Right lobe of liver (tissue), 6 donors: ENCODE measurements around the gene TXLNG. TPM values are rescaled to one million over a fixed set of nuclear protein-coding genes. Genes with fewer than 3 reads are reported as not detected.
"Not testable (repeated sequence)": the region's sequence is repeated elsewhere in the genome, so short reads cannot be mapped to it uniquely, and the experiment has no call there.

Source experiments
- ATAC-seq, 4 donors: fragments of 200-7000 bp; cut with Tn5 transposase; one replicate each; pipeline ENCODE4 v1.9.1; 2020; ENCODE audit warnings: mild to moderate bottlenecking in 4 of 4, moderate library complexity in 4 of 4
- DNase-seq, 3 donors: peaks; one replicate each; pipeline ENCODE4 v3.0.0-alpha.2; 2020
- H3K27ac ChIP-seq, 3 donors: fragments of 200-600 bp; one replicate each; pipeline ENCODE4 v1.8.0; 2022
- H3K27me3 ChIP-seq, 2 donors: fragments of 200-600 bp; one replicate each; pipeline ENCODE4 v1.8.0; 2022
- H3K36me3 ChIP-seq, 4 donors: fragments of 200-600 bp; sonication (generic) in 1 of 4; one replicate each; pipeline versions ENCODE4 v1.5.1 to v1.8.0; 2017 to 2022; ENCODE audit warnings: control low read depth in 1 of 4
- H3K4me1 ChIP-seq, 4 donors: fragments of 200-600 bp; sonication (generic) in 1 of 4; one replicate each; pipeline versions ENCODE4 v1.5.1 to v1.8.0; 2017 to 2022; ENCODE audit warnings: control low read depth in 1 of 4
- H3K4me3 ChIP-seq, 3 donors: fragments of 200-600 bp; one replicate each; pipeline ENCODE4 v1.8.0; 2022
- H3K9me3 ChIP-seq, 4 donors: fragments of 200-600 bp; sonication (generic) in 1 of 4; one replicate each; pipeline versions ENCODE4 v1.5.1 to v1.8.0; 2017 to 2022; ENCODE audit warnings: control low read depth in 1 of 4
- POLR2A ChIP-seq: fragments of 450-650 bp; IDR thresholded peaks from one replicate; pipeline ENCODE4 v1.6.1; 2017; ENCODE audit warnings: antibody characterized with exemption, mild to moderate bottlenecking
- WGBS: methylation state at CpG from one replicate; pipeline ENCODE4 v1.1.6; 2018; ENCODE audit warnings: low coverage, low lambda C conversion rate; ENCODE audit not compliant: insufficient coverage; ENCODE audit errors: missing lambda C conversion rate; 5-methylcytosine and 5-hydroxymethylcytosine counted together
- intact Hi-C, 2 donors: fragments of 100-400 bp; cut with DNase I; formaldehyde crosslinking; loops; one replicate each; pipeline versions ENCODE4 v1.11.2 to v1.14.1; 2022
- total RNA-seq, 6 experiments: library from RNA; depleted of rRNA in 2 of 6; stranded (reverse); fragments of >200 nt in 2 of 6; fragmentation: NEBNext Ultra II Directional in 3 of 6; extraction: Animal tissue kit (Norgen Biotek cat#: 25700) in 3 of 6; gene quantifications; one replicate each; pipeline versions ENCODE4 v1.1.0 to v1.2.4, GENCODE V29; 2016 to 2023
- TF ChIP-seq, protein P1 (sequence below), 4 donors: fragments of 200-600 bp in 3 of 4; fragments of 450-650 bp in 1 of 4; IDR thresholded peaks; one replicate each; pipeline versions ENCODE4 v1.5.1 to v1.8.0; 2016 to 2022; ENCODE audit warnings: antibody characterized with exemption in 4 of 4, mild to moderate bottlenecking in 2 of 4
- donor health status: DM: no; HTN: yes; CAD: no.
- donor health status: DM: no; HTN: no; CAD: no.
- donor health status: DM: no; HTN: no; CAD: no.
- donor health status: DM: no; HTN: yes; CAD: no.
- donor health status: DM: no; HTN: yes; CAD: no.

The TXLNG gene
- total RNA-seq, 6 experiments from 2014 or later, result 3.9 to 9.3 (median 7.3) TPM

- Histone ChIP-seq H3K9me3 (no peaks in the 10 kb centered on the region), H3K27ac (no peak overlapping the region), H3K36me3 (no peaks in the 10 kb centered on the region), H3K4me3 (no peak overlapping the region), H3K27me3 (no peaks in the 10 kb centered on the region), H3K4me1 (no peaks in the 10 kb centered on the region)
- no peak for TF ChIP-seq POLR2A
- TF ChIP-seq, protein P1, sequence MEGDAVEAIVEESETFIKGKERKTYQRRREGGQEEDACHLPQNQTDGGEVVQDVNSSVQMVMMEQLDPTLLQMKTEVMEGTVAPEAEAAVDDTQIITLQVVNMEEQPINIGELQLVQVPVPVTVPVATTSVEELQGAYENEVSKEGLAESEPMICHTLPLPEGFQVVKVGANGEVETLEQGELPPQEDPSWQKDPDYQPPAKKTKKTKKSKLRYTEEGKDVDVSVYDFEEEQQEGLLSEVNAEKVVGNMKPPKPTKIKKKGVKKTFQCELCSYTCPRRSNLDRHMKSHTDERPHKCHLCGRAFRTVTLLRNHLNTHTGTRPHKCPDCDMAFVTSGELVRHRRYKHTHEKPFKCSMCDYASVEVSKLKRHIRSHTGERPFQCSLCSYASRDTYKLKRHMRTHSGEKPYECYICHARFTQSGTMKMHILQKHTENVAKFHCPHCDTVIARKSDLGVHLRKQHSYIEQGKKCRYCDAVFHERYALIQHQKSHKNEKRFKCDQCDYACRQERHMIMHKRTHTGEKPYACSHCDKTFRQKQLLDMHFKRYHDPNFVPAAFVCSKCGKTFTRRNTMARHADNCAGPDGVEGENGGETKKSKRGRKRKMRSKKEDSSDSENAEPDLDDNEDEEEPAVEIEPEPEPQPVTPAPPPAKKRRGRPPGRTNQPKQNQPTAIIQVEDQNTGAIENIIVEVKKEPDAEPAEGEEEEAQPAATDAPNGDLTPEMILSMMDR (IDR thresholded peaks at IDR 0.05), result no peak
- ATAC-seq (no peak), DNase-seq (no peak)
- intact Hi-C loops, result no loop called here
Observed at GRCh38 chrX:16778993-16779392, 7.3 kb upstream of the TXLNG start.

DNA sequence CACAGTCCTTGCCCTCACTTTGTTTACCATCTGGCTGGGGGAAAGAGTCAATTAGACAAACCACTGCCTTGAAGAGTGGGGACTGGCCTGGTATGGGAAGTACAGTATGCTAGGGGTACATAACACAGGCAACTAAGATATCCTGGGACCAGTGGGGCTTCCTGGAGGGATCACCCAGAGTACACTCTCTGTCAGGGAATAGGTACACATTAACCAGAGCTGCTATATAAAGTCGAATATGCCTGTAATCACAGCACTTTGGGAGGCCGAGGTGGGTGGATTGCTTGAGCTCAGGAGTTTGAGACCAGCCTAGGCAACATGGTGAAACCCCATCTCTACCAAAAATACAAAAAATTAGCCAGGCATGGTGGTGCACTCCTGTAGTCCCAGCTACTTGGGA, 6.5 kb upstream of the TXLNG start:
- H3K36me3 ChIP-seq, H3K27me3 ChIP-seq, H3K27ac ChIP-seq, H3K4me1 ChIP-seq, H3K9me3 ChIP-seq, DNase-seq, intact Hi-C loops, ATAC-seq, H3K4me3 ChIP-seq: not testable (repeated sequence)
- no CpG with 5 or more reads among the region's 2 CpGs for WGBS

DNA sequence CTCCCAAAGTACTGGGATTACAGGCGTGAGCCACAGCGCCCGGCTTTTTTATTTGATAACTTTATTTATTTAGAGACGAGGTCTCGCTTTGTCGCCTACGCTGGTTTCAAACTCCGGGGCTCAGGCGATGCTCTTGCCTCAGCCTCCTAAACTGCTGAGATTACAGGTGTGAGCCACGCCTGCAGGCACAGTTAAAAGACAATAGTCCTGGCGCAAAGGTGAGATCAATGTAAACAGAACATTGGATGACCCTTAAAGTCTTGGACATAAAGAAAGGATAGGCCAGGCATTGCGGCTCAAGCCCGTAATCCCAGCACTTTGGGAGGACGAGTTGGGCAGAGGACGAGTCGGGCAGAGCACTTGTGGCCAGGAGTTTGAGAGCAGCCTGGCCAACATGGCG, 2.8 kb upstream of the TXLNG start:
- ATAC-seq (no peak), DNase-seq (no peak)
- WGBS, result 89% methylated on average over 12 of the region's 17 CpGs
- H3K4me1 ChIP-seq, result peaks cover 0 to 12% (median 0%) of the 10 kb centered on the region in 4 donors
- no peak overlapping the region for H3K27ac ChIP-seq
- intact Hi-C loops, result no loop called here
- TF ChIP-seq, protein P1 (IDR thresholded peaks at IDR 0.05), result no peak
- TF ChIP-seq POLR2A, result no peak
- H3K9me3 ChIP-seq, result no peaks in the 10 kb centered on the region
- no peaks in the 10 kb centered on the region for H3K36me3 ChIP-seq
- H3K27me3 ChIP-seq, result no peaks in the 10 kb centered on the region
- H3K4me3 ChIP-seq, result no peak overlapping the region

GRCh38 chrX:16784440-16784839, 1.8 kb upstream of the TXLNG start:
- H3K27ac ChIP-seq, intact Hi-C loops, ATAC-seq, H3K27me3 ChIP-seq, H3K36me3 ChIP-seq, DNase-seq, H3K9me3 ChIP-seq, H3K4me3 ChIP-seq: not testable (repeated sequence)
- 74% methylated on average over 18 of the region's 18 CpGs for WGBS
- H3K4me1 ChIP-seq, result peaks cover 0 to 12% (median 0%) of the 10 kb centered on the region in 4 donors

GRCh38 chrX:16785247-16786138, 773 bp upstream of the TXLNG start:
- H3K4me1 ChIP-seq, result peaks cover 0 to 12% (median 0%) of the 10 kb centered on the region in 4 donors
- intact Hi-C loops, result no loop called here
- no peaks in the 10 kb centered on the region for H3K9me3 ChIP-seq
- H3K4me3 ChIP-seq, result peak overlapping the region; percentile 52 to 81 (median 69)
- TF ChIP-seq, protein P1 (IDR thresholded peaks at IDR 0.05), result no peak
- no peak for TF ChIP-seq POLR2A
- H3K27ac ChIP-seq, result peak overlapping the region in 1 of 3 donors; percentile 39
- no peaks in the 10 kb centered on the region for H3K27me3 ChIP-seq
- ATAC-seq (peak in 1 of 4 donors; percentile 12), DNase-seq (peak in 2 of 3 donors; percentile 36 to 42)
- 11% methylated on average over 35 of the region's 39 CpGs for WGBS
- H3K36me3 ChIP-seq, result no peaks in the 10 kb centered on the region
